ENCODE results near the gene BRF1.
A peak's percentile ranks its signal among the peaks of the same experiment; 100 is the strongest.

Gene BRF1

GRCh38 chr14:105207996-105208737, 92.6 kb downstream of the BRF1 start:
- DNase-seq: no peak

- DNase-seq: peak; percentile 16
Measured at GRCh38 chr14:105207460-105207901, 93.3 kb downstream of the BRF1 start.

GRCh38 chr14:105206873-105207272, 93.9 kb downstream of the BRF1 start:
- peak; percentile 17 for DNase-seq

- peak; percentile 81 for DNase-seq
Measured at GRCh38 chr14:105205673-105206208, 95.1 kb downstream of the BRF1 start.

- no peak for DNase-seq
Measured at GRCh38 chr14:105204931-105205672, 95.7 kb downstream of the BRF1 start.

- no peak for DNase-seq
Measured at GRCh38 chr14:105204206-105204930, 96.4 kb downstream of the BRF1 start.

- DNase-seq: no peak
Measured at GRCh38 chr14:105203701-105204100, 97.1 kb downstream of the BRF1 start.

GRCh38 chr14:105203057-105203531, 97.7 kb downstream of the BRF1 start:
- peak; percentile 65 for DNase-seq

- DNase-seq: no peak
Measured at GRCh38 chr14:105201925-105202513, 98.8 kb downstream of the BRF1 start.

- no peak for DNase-seq
Measured at GRCh38 chr14:105201156-105201924, 99.5 kb downstream of the BRF1 start.

- DNase-seq: no peak
Measured at GRCh38 chr14:105200641-105201040, 100.2 kb downstream of the BRF1 start.

GRCh38 chr14:105200074-105200473, 100.7 kb downstream of the BRF1 start:
- no peak for DNase-seq

GRCh38 chr14:105199093-105199492, 101.7 kb downstream of the BRF1 start:
- DNase-seq: no peak

- DNase-seq: no peak
Measured at GRCh38 chr14:105198588-105198987, 102.2 kb downstream of the BRF1 start.

GRCh38 chr14:105197211-105197641, 103.6 kb downstream of the BRF1 start:
- peak; percentile 72 for DNase-seq

GRCh38 chr14:105196265-105196960, 104.4 kb downstream of the BRF1 start:
- peak; percentile 44 for DNase-seq

GRCh38 chr14:105195522-105196264, 105.1 kb downstream of the BRF1 start:
- no peak for DNase-seq

GRCh38 chr14:105195051-105195450, 105.8 kb downstream of the BRF1 start:
- DNase-seq: no peak

- peak; percentile 90 for DNase-seq
Measured at GRCh38 chr14:105193916-105194782, 106.7 kb downstream of the BRF1 start.

All from NCI-H69 (cell line).